Activated CD8-positive, alpha-beta memory T cell treated with anti-CD3 and anti-CD28 coated beads, Interleukin-2, amount 50 U/mL, for 4 hours (primary cell): Measurements from ENCODE around the gene TCF4.

Experiments
- DNase-seq: peaks from one replicate; pipeline ENCODE4 v3.0.0-alpha.2; 2020

Gene TCF4

GRCh38 chr18:55280503-55280902 lies 307.5 kb downstream of the TCF4 start:
- DNase-seq: no peak

GRCh38 chr18:55275039-55275901 lies 312.7 kb downstream of the TCF4 start:
- no peak for DNase-seq

GRCh38 chr18:55272510-55273243 lies 315.3 kb downstream of the TCF4 start:
- no peak for DNase-seq

- no peak for DNase-seq
Observed at GRCh38 chr18:55269622-55270021, 318.4 kb downstream of the TCF4 start.

GRCh38 chr18:55268628-55269275 lies 319.2 kb downstream of the TCF4 start:
- no peak for DNase-seq

- DNase-seq: no peak
Observed at GRCh38 chr18:55268151-55268601, 319.8 kb downstream of the TCF4 start.

GRCh38 chr18:55266981-55267380 lies 321.0 kb downstream of the TCF4 start:
- DNase-seq: no peak

- DNase-seq: no peak
Observed at GRCh38 chr18:55265984-55266383, 322.0 kb downstream of the TCF4 start.

- no peak for DNase-seq
Observed at GRCh38 chr18:55265130-55265675, 322.8 kb downstream of the TCF4 start.

- DNase-seq: no peak
Observed at GRCh38 chr18:55264108-55264507, 323.9 kb downstream of the TCF4 start.

GRCh38 chr18:55262021-55262560 lies 325.9 kb downstream of the TCF4 start:
- no peak for DNase-seq

- DNase-seq: no peak
Observed at GRCh38 chr18:55261253-55261652, 326.7 kb downstream of the TCF4 start.

- DNase-seq: no peak
Observed at GRCh38 chr18:55258088-55258487, 329.9 kb downstream of the TCF4 start.

GRCh38 chr18:55256929-55257289 lies 331.1 kb downstream of the TCF4 start:
- no peak for DNase-seq

- DNase-seq: no peak
Observed at GRCh38 chr18:55256226-55256928, 331.6 kb downstream of the TCF4 start.

- DNase-seq: no peak
Observed at GRCh38 chr18:55253814-55254213, 334.2 kb downstream of the TCF4 start.

GRCh38 chr18:55252901-55253300 lies 335.1 kb downstream of the TCF4 start:
- no peak for DNase-seq

- no peak for DNase-seq
Observed at GRCh38 chr18:55252053-55252675, 335.8 kb downstream of the TCF4 start.

- no peak for DNase-seq
Observed at GRCh38 chr18:55251254-55251971, 336.6 kb downstream of the TCF4 start.

GRCh38 chr18:55250768-55251173 lies 337.2 kb downstream of the TCF4 start:
- no peak for DNase-seq

- DNase-seq: no peak
Observed at GRCh38 chr18:55249550-55249949, 338.4 kb downstream of the TCF4 start.
